Right ventricle myocardium inferior (tissue), 1 donor: ENCODE data around the gene PLXNB1. TPM values are rescaled to one million over a fixed set of nuclear protein-coding genes. Genes with fewer than 3 reads are reported as not detected.
"Not testable (repeated sequence)": the region's sequence is repeated elsewhere in the genome, so short reads cannot be mapped to it uniquely, and the experiment has no call there.

Experiments used
- ATAC-seq: fragments of 200-7000 bp; cut with Tn5 transposase; one replicate; pipeline ENCODE4 v1.9.1; 2020; ENCODE audit warnings: mild to moderate bottlenecking, moderate library complexity
- DNase-seq: peaks from one replicate; pipeline ENCODE4 v3.0.0; 2021; ENCODE audit errors: missing footprints
- intact Hi-C: fragments of 100-400 bp; cut with DNase I; formaldehyde crosslinking; loops from one replicate; pipeline ENCODE4 v1.11.0; 2022
- total RNA-seq: library from RNA; stranded (reverse); fragmentation: NEBNext Ultra II Directional; extraction: Animal tissue kit (Norgen Biotek cat#: 25700); gene quantifications from one replicate; pipeline ENCODE4 v1.2.1, GENCODE V29; 2021
- donor health status: DM: no; HTN: yes; CAD: no; lungs with severe emphysema.

PLXNB1 gene
- total RNA-seq, 1 donor from 2014 or later = 45.4 TPM

GRCh38 chr3:48411606-48412374 lies 18.1 kb downstream of the PLXNB1 start:
- intact Hi-C loops = no loop called here
- ATAC-seq (no peak), DNase-seq (no peak)

- no peak for ATAC-seq
Observed at GRCh38 chr3:48411041-48411588, 18.8 kb downstream of the PLXNB1 start.

GRCh38 chr3:48410205-48411040 lies 19.5 kb downstream of the PLXNB1 start:
- ATAC-seq = no peak
- peak; percentile 56 for DNase-seq
- intact Hi-C loops = no loop called here

More at GRCh38 chr3:48411041-48411588, 18.8 kb downstream of the PLXNB1 start:
- intact Hi-C loops = no loop called here
- no peak for DNase-seq

GRCh38 chr3:48409291-48410201 lies 20.3 kb downstream of the PLXNB1 start:
- no peak for ATAC-seq
- intact Hi-C loops = no loop called here
- no peak for DNase-seq

GRCh38 chr3:48408823-48409281 lies 21.0 kb downstream of the PLXNB1 start:
- DNase-seq (no peak), ATAC-seq (no peak)
- intact Hi-C loops = no loop called here

- intact Hi-C loops = no loop called here
- ATAC-seq (no peak), DNase-seq (no peak)
Observed at GRCh38 chr3:48407542-48408099, 22.3 kb downstream of the PLXNB1 start.

- no peak for ATAC-seq
- intact Hi-C loops = no loop called here
- no peak for DNase-seq
Observed at GRCh38 chr3:48406443-48407431, 23.1 kb downstream of the PLXNB1 start.

- intact Hi-C loops = no loop called here
- ATAC-seq = no peak
- no peak for DNase-seq
Observed at GRCh38 chr3:48405971-48406370, 23.9 kb downstream of the PLXNB1 start.

GRCh38 chr3:48405343-48405881 lies 24.5 kb downstream of the PLXNB1 start:
- no peak for ATAC-seq
- intact Hi-C loops = no loop called here
- DNase-seq = no peak

- intact Hi-C loops = loop anchor here (5.0 kb wide), 1 partner anchor 143 kb away; no protein-coding TSS in a partner anchor
- DNase-seq = no peak
- no peak for ATAC-seq
Observed at GRCh38 chr3:48404440-48405342, 25.2 kb downstream of the PLXNB1 start.

GRCh38 chr3:48403533-48404439 lies 26.1 kb downstream of the PLXNB1 start:
- no peak for DNase-seq
- no peak for ATAC-seq
- intact Hi-C loops = loop anchor here (5.0 kb wide), 1 partner anchor 144 kb away; no protein-coding TSS in a partner anchor

- no peak for ATAC-seq
- intact Hi-C loops = loop anchor here (5.0 kb wide), 1 partner anchor 144 kb away; no protein-coding TSS in a partner anchor
- DNase-seq = no peak
Observed at GRCh38 chr3:48402907-48403306, 27.0 kb downstream of the PLXNB1 start.

- ATAC-seq = peak; percentile 49
- intact Hi-C loops = loop anchor here (5.0 kb wide), 1 partner anchor 145 kb away; no protein-coding TSS in a partner anchor
- peak; percentile 85 for DNase-seq
Observed at GRCh38 chr3:48402281-48402732, 27.6 kb downstream of the PLXNB1 start.

GRCh38 chr3:48401434-48401901 lies 28.4 kb downstream of the PLXNB1 start:
- not testable (repeated sequence) for DNase-seq, ATAC-seq
- intact Hi-C loops = loop anchor here (1.0 to 5.0 kb wide), 2 partner anchors 35 to 146 kb away; no protein-coding TSS in a partner anchor
